Liver (tissue), 9 donors: ENCODE results near the gene FGF1. TPM values are rescaled to one million over a fixed set of nuclear protein-coding genes. Genes with fewer than 3 reads are reported as not detected.

Experiments used
- DNase-seq: peaks from one replicate; pipeline ENCODE4 v3.0.0-alpha.2; 2017; ENCODE audit warnings: low spot score
- H3K27ac ChIP-seq, 2 donors: one replicate each; pipeline ENCODE4 v1.7.0; 2013; ENCODE audit warnings: inconsistent platforms in 2 of 2, low read length in 2 of 2, control low read depth in 1 of 2, low read depth in 1 of 2, mild to moderate bottlenecking in 1 of 2
- H3K27me3 ChIP-seq, 4 donors: one replicate each; pipeline versions ENCODE4 v1.6.1 to v1.7.0; 2013; ENCODE audit warnings: low read length in 3 of 4, inconsistent platforms in 1 of 4, mild to moderate bottlenecking in 1 of 4, moderate library complexity in 1 of 4; ENCODE audit not compliant: control insufficient read depth in 4 of 4, insufficient read depth in 4 of 4
- H3K36me3 ChIP-seq, 4 donors: one replicate each; pipeline versions ENCODE4 v1.6.1 to v1.7.0; 2013; ENCODE audit warnings: low read length in 3 of 4, mild to moderate bottlenecking in 3 of 4, low read depth in 1 of 4, moderate library complexity in 1 of 4; ENCODE audit not compliant: control insufficient read depth in 4 of 4, insufficient read depth in 3 of 4
- H3K4me1 ChIP-seq, 4 donors: one replicate each; pipeline versions ENCODE4 v1.6.1 to v1.7.0; 2013; ENCODE audit warnings: low read length in 3 of 4, mild to moderate bottlenecking in 3 of 4, moderate library complexity in 1 of 4; ENCODE audit not compliant: control insufficient read depth in 4 of 4, insufficient read depth in 4 of 4
- H3K4me3 ChIP-seq, 3 donors: one replicate each; pipeline versions ENCODE4 v1.6.1 to v1.7.0; 2013; ENCODE audit warnings: low read length in 3 of 3, control low read depth in 1 of 3, low read depth in 1 of 3, mild to moderate bottlenecking in 1 of 3
- H3K9ac ChIP-seq, 2 donors: one replicate each; pipeline ENCODE4 v1.7.0; 2013; ENCODE audit warnings: low read length in 2 of 2, mild to moderate bottlenecking in 2 of 2, moderate library complexity in 2 of 2, control low read depth in 1 of 2, low read depth in 1 of 2
- H3K9me3 ChIP-seq, 4 donors: one replicate each; pipeline versions ENCODE4 v1.6.1 to v1.7.0; 2013; ENCODE audit warnings: low read length in 3 of 4; ENCODE audit not compliant: control insufficient read depth in 4 of 4
- ATF3 ChIP-seq: IDR thresholded peaks from 2 replicates; pipeline ENCODE4 v1.6.1; 2016; ENCODE audit warnings: antibody characterized with exemption
- CTCF ChIP-seq: fragments of 150-350 bp; IDR thresholded peaks from 2 replicates; pipeline ENCODE4 v1.5.1; 2017; ENCODE audit warnings: improper control_type of control experiment, low read depth, low read length; ENCODE audit not compliant: missing input control
- EGR1 ChIP-seq, 2 donors: IDR thresholded peaks; 2 replicates each; pipeline ENCODE4 v1.6.1; 2016 to 2018; ENCODE audit warnings: antibody characterized with exemption in 2 of 2, low read depth in 2 of 2
- FOXA1 ChIP-seq: IDR thresholded peaks from 2 replicates; pipeline ENCODE4 v1.6.1; 2016; ENCODE audit warnings: antibody characterized with exemption
- FOXA2 ChIP-seq: IDR thresholded peaks from 2 replicates; pipeline ENCODE4 v1.6.1; 2016; ENCODE audit warnings: antibody characterized with exemption
- GABPA ChIP-seq, 2 donors: IDR thresholded peaks in 1 of 2; conservative IDR thresholded peaks in 1 of 2; 2 replicates each; pipeline ENCODE4 v1.6.1; 2016; ENCODE audit warnings: antibody characterized with exemption in 2 of 2, mild to moderate bottlenecking in 1 of 2, moderate library complexity in 1 of 2
- HNF4G ChIP-seq: IDR thresholded peaks from 2 replicates; pipeline ENCODE4 v1.6.1; 2016; ENCODE audit warnings: antibody characterized with exemption
- JUND ChIP-seq, 2 donors: IDR thresholded peaks; 2 replicates each; pipeline ENCODE4 v1.6.1; 2016; ENCODE audit warnings: antibody characterized with exemption in 2 of 2
- MAX ChIP-seq: IDR thresholded peaks from 2 replicates; pipeline ENCODE4 v1.6.1; 2016; ENCODE audit warnings: antibody characterized with exemption
- NR2F2 ChIP-seq: IDR thresholded peaks from 2 replicates; pipeline ENCODE4 v1.6.1; 2016; ENCODE audit warnings: antibody characterized with exemption
- RAD21 ChIP-seq, 2 donors: IDR thresholded peaks; 2 replicates each; pipeline ENCODE4 v1.6.1; 2016; ENCODE audit warnings: antibody characterized with exemption in 2 of 2, mild to moderate bottlenecking in 2 of 2
- REST ChIP-seq: IDR thresholded peaks from 2 replicates; pipeline ENCODE4 v1.6.1; 2016; ENCODE audit warnings: antibody characterized with exemption, mild to moderate bottlenecking
- RXRA ChIP-seq, 2 donors: IDR thresholded peaks; 2 replicates each; pipeline ENCODE4 v1.6.1; 2017 to 2018; ENCODE audit warnings: antibody characterized with exemption in 2 of 2, mild to moderate bottlenecking in 1 of 2
- SP1 ChIP-seq: IDR thresholded peaks from 2 replicates; pipeline ENCODE4 v1.6.1; 2018; ENCODE audit warnings: antibody characterized with exemption, mild to moderate bottlenecking
- TAF1 ChIP-seq: conservative IDR thresholded peaks from 2 replicates; pipeline ENCODE4 v1.6.1; 2016; ENCODE audit warnings: antibody characterized with exemption, mild to moderate bottlenecking
- YY1 ChIP-seq: IDR thresholded peaks from 2 replicates; pipeline ENCODE4 v1.6.1; 2016; ENCODE audit warnings: antibody characterized with exemption, mild to moderate bottlenecking
- ZBTB33 ChIP-seq: IDR thresholded peaks from 2 replicates; pipeline ENCODE4 v1.6.1; 2016; ENCODE audit warnings: antibody characterized with exemption
- WGBS: extraction: QIAGEN DNeasy Blood & Tissue Kit; methylation state at CpG from one replicate; pipeline ENCODE4 v1.1.7; 2013; 5-methylcytosine and 5-hydroxymethylcytosine counted together
- polyA plus RNA-seq, 2 donors: library from polyadenylated mRNA; stranded (reverse) in 1 of 2; unstranded in 1 of 2; fragments of 200-250 nt in 1 of 2; fragments of >200 nt in 1 of 2; fragmentation: Nextera tagmentation in 1 of 2; extraction: Ambion mirVana in 1 of 2; gene quantifications; one replicate each; pipeline versions ENCODE4 v1.2.1 to v1.2.3, GENCODE V29; 2013 to 2015
- total RNA-seq, 2 donors: library from RNA; depleted of rRNA; stranded (reverse); fragments of >200 nt; gene quantifications; one replicate each; pipeline ENCODE4 v1.2.3, GENCODE V29; 2014
- donor health status: healthy.
- donor health status: healthy.
- donor health status: healthy.
- donor health status: healthy.
- donor health status: healthy.

FGF1 gene
- total and polyA plus RNA-seq, 4 donors, result 0.05 to 0.25 (median 0.16) TPM

- Histone ChIP-seq H3K4me1 (no peaks in the 10 kb centered on the region), H3K27me3 (no peaks in the 10 kb centered on the region), H3K9me3 (no peaks in the 10 kb centered on the region), H3K36me3 (no peaks in the 10 kb centered on the region), H3K9ac (no peak overlapping the region), H3K4me3 (no peak overlapping the region), H3K27ac (no peak overlapping the region)
- TF ChIP-seq FOXA2 (no peak), RAD21 (IDR thresholded peaks at IDR 0.05) (no peak), ZBTB33 (no peak), REST (no peak), FOXA1 (no peak), ATF3 (no peak), YY1 (no peak), TAF1 (no peak), MAX (no peak), GABPA (IDR thresholded peaks at IDR 0.05 in 1 of 2, conservative IDR thresholded peaks at IDR 0.05 in 1 of 2) (no peak), SP1 (no peak), CTCF (no peak), EGR1 (IDR thresholded peaks at IDR 0.05; ENCODE audit: low read depth in 2 of 2) (no peak), HNF4G (no peak), RXRA (IDR thresholded peaks at IDR 0.05) (no peak)
- DNase-seq, result no peak
- WGBS, result 84% methylated on average over 5 of the region's 5 CpGs
Observed at GRCh38 chr5:142689081-142689480, 3.2 kb upstream of the FGF1 start.

- WGBS, result 86% methylated on average over 7 of the region's 7 CpGs
- Histone ChIP-seq H3K9ac (no peak overlapping the region), H3K27me3 (no peaks in the 10 kb centered on the region), H3K9me3 (no peaks in the 10 kb centered on the region), H3K27ac (no peak overlapping the region), H3K4me3 (no peak overlapping the region), H3K36me3 (no peaks in the 10 kb centered on the region), H3K4me1 (no peaks in the 10 kb centered on the region)
- no peak for DNase-seq
- TF ChIP-seq NR2F2 (no peak), FOXA2 (no peak), ATF3 (no peak), HNF4G (no peak), JUND (IDR thresholded peaks at IDR 0.05) (no peak), RXRA (IDR thresholded peaks at IDR 0.05) (no peak), GABPA (IDR thresholded peaks at IDR 0.05 in 1 of 2, conservative IDR thresholded peaks at IDR 0.05 in 1 of 2) (no peak), RAD21 (IDR thresholded peaks at IDR 0.05) (no peak), YY1 (no peak), MAX (no peak), REST (no peak), SP1 (no peak)
Observed at GRCh38 chr5:142688281-142688989, 2.5 kb upstream of the FGF1 start.
